ENCODE results near the gene ZNF385C.

The ZNF385C gene

DNA sequence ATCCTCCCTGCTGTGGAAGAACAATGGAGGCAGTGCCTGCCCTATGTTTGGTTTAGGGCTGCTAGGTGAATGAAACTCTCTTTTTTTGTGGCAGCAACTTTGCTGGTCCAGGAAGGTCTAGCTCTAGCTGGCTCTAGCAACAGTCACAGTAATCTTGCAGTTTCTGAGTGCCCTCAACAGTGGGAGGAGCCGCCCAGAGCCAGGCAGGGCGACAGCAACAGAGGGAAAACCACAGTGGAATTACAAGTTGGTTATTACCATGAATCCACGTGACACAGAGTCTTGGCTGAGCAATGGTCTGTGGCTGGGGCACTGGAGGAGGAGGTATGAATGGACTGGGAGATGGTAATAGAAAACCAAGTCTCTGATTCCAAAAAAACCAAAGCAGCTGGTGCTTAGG lies 34.7 kb upstream of the ZNF385C start:
- Histone ChIP-seq H3K36me3 (ENCODE audit: control insufficient read depth, insufficient read depth, low read length) (peaks cover 31% of the 10 kb centered on the region), H3K4me3 (replicated peaks; ENCODE audit: low read depth, low read length) (no peak overlapping the region), H3K27me3 (replicated peaks; ENCODE audit: control insufficient read depth, insufficient read depth, low read length) (no peaks in the 10 kb centered on the region)
- TF ChIP-seq, protein P1, sequence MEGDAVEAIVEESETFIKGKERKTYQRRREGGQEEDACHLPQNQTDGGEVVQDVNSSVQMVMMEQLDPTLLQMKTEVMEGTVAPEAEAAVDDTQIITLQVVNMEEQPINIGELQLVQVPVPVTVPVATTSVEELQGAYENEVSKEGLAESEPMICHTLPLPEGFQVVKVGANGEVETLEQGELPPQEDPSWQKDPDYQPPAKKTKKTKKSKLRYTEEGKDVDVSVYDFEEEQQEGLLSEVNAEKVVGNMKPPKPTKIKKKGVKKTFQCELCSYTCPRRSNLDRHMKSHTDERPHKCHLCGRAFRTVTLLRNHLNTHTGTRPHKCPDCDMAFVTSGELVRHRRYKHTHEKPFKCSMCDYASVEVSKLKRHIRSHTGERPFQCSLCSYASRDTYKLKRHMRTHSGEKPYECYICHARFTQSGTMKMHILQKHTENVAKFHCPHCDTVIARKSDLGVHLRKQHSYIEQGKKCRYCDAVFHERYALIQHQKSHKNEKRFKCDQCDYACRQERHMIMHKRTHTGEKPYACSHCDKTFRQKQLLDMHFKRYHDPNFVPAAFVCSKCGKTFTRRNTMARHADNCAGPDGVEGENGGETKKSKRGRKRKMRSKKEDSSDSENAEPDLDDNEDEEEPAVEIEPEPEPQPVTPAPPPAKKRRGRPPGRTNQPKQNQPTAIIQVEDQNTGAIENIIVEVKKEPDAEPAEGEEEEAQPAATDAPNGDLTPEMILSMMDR (IDR thresholded peaks at IDR 0.05; ENCODE audit: insufficient read depth, low read length, poor library complexity, severe bottlenecking): no peak
- no peak for DNase-seq (ENCODE audit: extremely low read depth, insufficient read length)

DNA sequence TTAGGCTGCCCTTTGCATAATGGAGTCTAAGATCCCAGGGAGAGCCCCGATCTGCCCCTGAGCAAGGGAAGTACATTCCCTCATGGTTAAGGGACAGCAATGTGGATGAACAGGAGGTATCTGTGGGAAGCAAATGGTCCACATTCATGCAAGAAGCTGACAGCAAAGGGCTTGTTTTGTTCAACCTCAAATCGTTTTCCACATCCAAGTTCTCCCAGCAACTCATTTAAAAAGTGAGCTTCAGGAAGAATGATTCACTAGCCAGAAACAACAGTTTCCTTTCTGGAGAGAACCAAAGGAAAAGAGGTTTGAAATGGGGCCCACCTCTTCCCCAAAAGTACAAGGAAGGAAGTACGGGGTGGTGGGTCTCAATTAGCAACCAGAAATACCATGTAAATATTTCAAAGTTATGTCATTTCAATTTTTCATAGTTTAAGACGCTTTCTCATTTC lies 33.7 kb upstream of the ZNF385C start:
- no peaks in the 10 kb centered on the region for H3K27me3 ChIP-seq (replicated peaks; ENCODE audit: control insufficient read depth, insufficient read depth, low read length)
- no peak for DNase-seq (ENCODE audit: extremely low read depth, insufficient read length)
- H3K4me3 ChIP-seq (replicated peaks; ENCODE audit: low read depth, low read length): no peak overlapping the region
- TF ChIP-seq, protein P1 (IDR thresholded peaks at IDR 0.05; ENCODE audit: insufficient read depth, low read length, poor library complexity, severe bottlenecking): no peak
- H3K36me3 ChIP-seq (ENCODE audit: control insufficient read depth, insufficient read depth, low read length): peaks cover 35% of the 10 kb centered on the region

DNA sequence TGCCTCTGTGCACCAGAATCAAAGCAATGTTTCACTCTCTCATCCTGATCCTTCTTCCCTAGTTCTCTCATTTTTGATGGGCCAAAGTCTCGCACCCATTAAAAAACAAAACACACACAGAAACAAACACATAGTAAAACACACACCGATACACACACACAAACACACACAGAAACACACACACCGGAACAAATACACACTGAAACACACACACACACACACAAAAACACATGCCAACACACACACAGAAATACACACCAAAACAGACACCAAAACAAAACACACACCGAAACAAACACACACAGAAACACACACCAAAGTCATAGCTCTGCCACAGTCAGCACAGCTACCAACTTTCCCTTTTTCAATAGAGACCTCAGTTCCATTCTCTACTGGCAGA lies 33.0 kb upstream of the ZNF385C start:
- Histone ChIP-seq H3K4me3 (replicated peaks; ENCODE audit: low read depth, low read length) (no peak overlapping the region), H3K27me3 (replicated peaks; ENCODE audit: control insufficient read depth, insufficient read depth, low read length) (no peaks in the 10 kb centered on the region), H3K36me3 (ENCODE audit: control insufficient read depth, insufficient read depth, low read length) (peaks cover 39% of the 10 kb centered on the region)
- no peak for DNase-seq (ENCODE audit: extremely low read depth, insufficient read length)
- TF ChIP-seq, protein P1 (IDR thresholded peaks at IDR 0.05; ENCODE audit: insufficient read depth, low read length, poor library complexity, severe bottlenecking): no peak

DNA sequence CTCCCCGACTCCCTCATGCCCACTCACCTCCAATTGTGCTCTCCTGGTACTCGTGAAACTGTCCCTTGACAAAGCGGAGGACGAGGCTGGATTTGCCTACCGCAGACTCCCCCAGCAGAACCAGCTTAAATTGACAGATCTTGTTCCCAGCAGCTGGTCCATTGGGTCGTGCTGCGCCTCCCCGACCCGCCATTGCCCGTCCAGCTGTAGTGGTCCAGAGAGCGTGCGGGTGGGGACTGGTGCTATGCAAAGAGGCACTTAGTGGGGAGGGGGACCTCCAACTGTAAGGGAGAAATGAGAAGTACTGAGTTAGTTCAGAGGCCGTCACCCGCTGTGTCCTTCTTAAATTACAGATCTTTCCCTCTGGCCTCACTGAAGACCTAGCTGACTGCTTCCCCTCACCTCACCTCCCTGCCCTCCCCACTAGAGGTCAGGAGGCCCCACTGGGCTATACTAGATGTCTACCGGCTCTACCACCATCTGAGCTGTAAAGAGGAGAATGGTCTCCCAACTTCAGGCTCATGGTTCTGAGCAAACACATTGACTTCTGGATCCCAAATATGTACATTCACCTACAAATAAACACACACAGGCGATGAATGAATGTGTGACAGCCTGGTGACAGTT lies 32.1 kb upstream of the ZNF385C start:
- Histone ChIP-seq H3K36me3 (ENCODE audit: control insufficient read depth, insufficient read depth, low read length) (peaks cover 32% of the 10 kb centered on the region), H3K27me3 (replicated peaks; ENCODE audit: control insufficient read depth, insufficient read depth, low read length) (no peaks in the 10 kb centered on the region), H3K4me3 (replicated peaks; ENCODE audit: low read depth, low read length) (no peak overlapping the region)
- DNase-seq (ENCODE audit: extremely low read depth, insufficient read length): no peak
- TF ChIP-seq, protein P1 (IDR thresholded peaks at IDR 0.05; ENCODE audit: insufficient read depth, low read length, poor library complexity, severe bottlenecking): no peak

DNA sequence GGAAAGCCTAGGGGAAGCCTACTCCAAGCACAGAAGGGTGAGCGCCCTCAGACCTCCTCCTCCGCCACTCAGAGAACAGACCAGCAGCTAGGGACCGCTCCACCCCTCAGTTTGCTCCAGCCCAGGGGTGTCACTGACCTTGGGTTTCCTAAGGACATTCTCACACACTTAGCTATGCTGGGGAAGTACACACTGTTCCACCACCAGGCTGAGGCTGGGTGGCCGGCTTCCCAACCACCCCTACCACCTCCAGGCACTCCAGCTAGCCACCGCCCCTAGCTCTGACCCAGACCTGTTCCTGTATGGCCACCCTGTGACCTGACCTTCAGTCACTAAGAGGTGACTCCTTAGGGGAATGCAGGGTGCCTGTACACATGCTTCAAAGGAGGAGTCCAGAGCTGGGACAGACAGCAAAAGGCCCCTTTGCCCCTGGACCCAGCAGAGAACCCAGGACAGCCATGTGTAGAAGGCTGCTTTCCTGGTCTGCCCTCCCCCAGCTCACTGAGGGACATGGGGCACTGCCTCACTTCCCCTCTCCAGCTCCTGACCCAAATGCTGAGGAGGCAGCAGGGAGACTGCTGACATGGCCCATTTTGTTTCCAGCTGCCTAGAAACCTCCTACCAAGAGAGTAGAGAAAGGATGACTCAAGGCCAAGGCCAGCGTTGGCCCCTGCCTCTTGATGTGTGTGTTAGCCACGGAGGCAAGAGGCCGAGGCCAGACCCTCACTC lies 31.0 kb upstream of the ZNF385C start:
- Histone ChIP-seq H3K4me3 (replicated peaks; ENCODE audit: low read depth, low read length) (no peak overlapping the region), H3K27me3 (replicated peaks; ENCODE audit: control insufficient read depth, insufficient read depth, low read length) (no peaks in the 10 kb centered on the region), H3K36me3 (ENCODE audit: control insufficient read depth, insufficient read depth, low read length) (peaks cover 35% of the 10 kb centered on the region)
- DNase-seq (ENCODE audit: extremely low read depth, insufficient read length): no peak
- TF ChIP-seq, protein P1 (IDR thresholded peaks at IDR 0.05; ENCODE audit: insufficient read depth, low read length, poor library complexity, severe bottlenecking): no peak
